A172 (cell line): Measurements from ENCODE around the gene KLHL29. TPM values are rescaled to one million over a fixed set of nuclear protein-coding genes. Genes with fewer than 3 reads are reported as not detected.

ENCODE experiments used
- DNase-seq: peaks from one replicate; pipeline ENCODE4 v3.0.0-alpha.2; 2015; ENCODE audit warnings: low spot score
- total RNA-seq: library from RNA; depleted of rRNA; stranded (reverse); fragments of >200 nt; shearing (Covaris generic); gene quantifications from 2 replicates; pipeline ENCODE4 v1.2.3, GENCODE V29; 2014

The KLHL29 gene
- total RNA-seq, 1 experiment from 2014 or later = 0.76 TPM

DNA sequence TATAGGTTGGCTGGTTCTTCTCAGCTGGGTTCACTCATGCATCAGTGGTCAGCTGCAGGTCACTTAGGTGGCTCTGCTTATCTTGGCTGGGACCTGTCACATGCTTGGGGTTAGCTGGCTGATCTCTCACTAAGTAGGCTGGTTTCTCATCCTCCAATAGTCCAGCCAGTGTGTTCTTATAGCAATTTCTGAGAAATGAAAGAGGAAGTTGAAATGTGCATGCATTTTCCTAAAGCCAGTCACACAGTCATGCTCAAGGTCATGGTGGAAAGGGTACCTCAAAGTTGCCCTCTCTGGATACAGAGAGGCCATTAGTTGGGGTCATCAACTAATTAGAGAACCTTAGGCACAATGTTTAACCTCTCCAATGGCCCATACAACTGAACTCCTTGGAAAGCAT lies 64.4 kb downstream of the KLHL29 start:
- no peak for DNase-seq

DNA sequence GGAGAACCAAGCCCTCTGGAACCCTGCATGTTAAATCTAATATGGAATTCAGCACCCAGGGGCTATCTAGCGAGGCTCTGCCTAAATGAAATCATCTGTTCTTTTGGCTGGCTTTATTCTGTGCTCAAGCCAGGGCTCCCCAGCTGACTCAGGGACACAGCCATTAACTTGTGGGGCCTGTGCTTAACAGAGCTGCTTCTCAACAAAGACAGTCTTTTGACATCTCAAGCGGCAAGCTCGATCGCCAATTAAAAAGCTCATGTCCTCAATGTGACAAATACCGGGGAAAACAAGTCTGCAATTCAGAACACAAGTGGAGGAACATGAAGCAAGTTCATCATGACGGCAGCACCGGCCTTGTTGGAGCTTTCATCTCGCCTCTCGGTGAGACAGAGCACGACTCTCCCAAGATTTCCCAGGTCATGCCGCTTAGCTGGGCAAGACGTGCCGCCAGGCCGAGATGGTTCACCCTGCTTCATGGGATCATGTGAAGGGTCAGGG lies 64.9 kb downstream of the KLHL29 start:
- no peak for DNase-seq

DNA sequence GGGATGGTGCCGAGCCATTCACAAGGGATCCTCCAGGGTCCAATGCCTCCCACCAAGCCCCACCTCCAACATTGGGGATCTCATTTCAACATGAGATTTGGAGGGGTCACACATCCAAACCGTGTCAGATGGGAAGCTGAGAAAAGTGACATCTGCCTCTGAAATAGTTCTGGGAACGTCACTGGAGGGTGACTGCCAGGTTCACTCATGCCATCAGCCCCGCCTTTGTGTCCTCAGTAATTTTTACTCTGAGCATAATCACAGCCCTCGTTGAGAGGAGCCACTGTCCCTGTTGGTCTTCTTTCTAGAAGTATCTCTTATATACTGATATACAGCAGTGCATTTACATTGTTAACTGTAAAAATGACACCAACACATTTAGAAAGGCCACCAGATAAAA lies 67.4 kb downstream of the KLHL29 start:
- DNase-seq = no peak

DNA sequence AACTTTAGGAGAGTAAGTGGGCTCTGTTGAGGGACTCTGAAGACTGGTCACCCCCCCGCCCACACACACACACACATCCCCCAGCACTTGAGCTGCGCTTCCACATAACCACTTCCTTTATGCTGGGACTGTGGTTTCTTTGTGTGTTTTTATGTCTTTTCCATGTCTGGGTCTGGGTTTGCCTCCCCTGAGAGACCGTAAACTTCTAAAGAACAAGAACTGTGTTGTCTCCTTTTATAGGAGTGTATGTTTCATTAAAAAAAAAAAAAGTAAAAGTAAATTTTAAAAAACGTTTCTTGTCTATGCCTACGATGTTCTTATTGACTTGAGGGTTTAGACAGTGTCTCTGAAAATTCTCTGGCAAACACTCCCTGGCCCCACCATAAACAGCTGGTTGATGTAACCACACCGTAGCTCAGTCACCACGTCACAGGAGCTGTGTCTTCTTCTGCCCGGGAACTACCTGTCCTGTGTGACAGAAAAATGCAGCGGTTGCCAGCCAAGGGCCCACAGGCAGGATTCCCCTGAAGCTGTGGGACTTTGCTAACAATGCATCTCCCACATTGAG lies 68.0 kb downstream of the KLHL29 start:
- no peak for DNase-seq

DNA sequence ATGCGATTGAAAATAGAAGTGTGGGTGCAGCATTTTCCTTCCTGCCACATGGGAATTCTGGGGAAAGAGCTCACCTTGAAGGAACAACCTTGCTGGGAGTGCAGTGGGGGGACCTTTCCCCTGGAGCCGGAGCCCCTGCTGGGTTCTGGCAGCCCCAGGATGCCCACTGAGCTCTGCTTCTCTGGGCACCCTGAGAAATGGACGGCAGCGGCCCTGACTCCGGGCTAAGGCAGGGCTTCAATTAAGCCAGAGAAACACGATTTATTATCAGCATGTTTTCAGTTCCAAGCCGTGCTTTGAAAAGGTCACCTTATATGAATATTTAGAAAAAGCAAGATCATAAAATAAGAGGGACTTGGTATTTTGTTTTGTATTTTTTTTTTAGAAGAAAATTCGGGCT lies 68.5 kb downstream of the KLHL29 start:
- no peak for DNase-seq

DNA sequence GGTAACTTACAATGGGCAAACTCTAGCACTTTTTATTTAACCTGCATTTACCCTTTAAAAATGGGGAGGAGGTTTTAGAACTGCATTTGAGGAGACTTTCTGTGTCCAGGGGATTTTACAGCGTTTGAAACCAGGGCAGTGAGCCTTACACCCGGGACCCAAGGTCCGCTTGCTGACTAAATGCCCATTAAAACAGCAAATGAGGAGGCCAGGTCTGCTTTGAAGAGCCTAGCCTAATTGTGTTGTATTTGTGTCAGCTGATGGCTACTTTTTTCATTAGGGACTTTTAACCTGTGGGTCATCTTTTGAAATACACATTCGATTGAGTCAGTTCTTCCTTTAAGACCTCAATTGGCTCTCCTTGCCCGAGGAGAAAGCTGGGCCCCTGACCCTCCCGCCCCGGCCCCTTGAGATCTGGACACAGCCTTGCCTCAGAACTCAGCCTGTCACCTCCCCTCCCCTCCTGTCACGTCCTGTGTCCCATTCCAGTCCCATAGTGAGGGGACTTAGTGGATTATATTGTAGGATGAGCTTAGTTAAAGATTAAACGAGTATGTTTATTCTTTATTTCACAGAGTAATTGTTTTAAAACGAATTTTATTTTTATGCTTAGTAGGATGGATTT lies 69.0 kb downstream of the KLHL29 start:
- DNase-seq = no peak

DNA sequence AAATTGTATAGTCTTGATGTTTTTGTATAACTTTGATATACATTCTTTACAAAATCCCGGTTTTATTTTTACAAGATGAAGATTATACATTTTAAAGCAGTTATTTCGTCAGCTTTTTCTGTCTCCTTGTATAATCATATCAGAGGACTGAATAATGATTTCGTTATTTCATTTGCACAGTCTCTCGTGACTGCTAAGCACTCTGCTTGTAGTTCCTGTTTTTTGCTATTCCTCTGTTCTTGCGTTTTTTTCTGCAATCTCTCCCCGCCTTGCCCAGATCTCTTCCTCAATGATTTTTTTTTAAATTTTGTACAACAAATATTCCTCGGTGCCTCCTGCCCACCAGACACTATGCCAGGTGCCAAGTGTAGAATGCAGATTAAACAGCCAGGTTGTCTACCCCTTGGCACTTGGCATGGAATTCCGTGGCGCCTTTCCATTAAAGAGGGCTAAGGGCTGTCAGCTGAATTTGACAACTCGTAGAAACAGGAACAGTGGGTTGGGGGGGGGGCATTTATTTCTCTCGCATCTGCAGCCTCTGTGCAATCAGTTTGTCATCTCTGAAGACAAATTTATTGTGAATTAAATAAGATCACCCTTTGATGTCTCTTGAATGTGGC lies 69.6 kb downstream of the KLHL29 start:
- no peak for DNase-seq

DNA sequence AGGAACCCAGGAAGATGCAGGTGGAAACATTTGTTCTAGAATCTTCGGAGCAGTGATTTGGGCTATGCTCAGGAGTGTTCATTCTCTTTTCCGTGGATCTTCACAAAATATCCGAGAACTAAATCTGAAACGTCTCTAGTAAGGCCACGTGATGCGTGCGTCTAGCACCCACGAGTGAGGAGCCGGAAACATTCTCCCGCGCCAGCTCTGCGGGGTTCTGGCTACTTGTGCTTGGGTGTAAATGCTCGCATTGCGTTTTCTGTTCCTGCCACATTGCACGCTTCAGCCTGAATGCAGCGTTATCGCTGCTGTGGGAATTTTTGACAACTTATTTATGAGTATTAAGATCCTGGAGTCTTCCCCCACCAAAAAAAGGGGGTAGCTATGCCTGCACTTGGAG lies 71.4 kb downstream of the KLHL29 start:
- DNase-seq = no peak

DNA sequence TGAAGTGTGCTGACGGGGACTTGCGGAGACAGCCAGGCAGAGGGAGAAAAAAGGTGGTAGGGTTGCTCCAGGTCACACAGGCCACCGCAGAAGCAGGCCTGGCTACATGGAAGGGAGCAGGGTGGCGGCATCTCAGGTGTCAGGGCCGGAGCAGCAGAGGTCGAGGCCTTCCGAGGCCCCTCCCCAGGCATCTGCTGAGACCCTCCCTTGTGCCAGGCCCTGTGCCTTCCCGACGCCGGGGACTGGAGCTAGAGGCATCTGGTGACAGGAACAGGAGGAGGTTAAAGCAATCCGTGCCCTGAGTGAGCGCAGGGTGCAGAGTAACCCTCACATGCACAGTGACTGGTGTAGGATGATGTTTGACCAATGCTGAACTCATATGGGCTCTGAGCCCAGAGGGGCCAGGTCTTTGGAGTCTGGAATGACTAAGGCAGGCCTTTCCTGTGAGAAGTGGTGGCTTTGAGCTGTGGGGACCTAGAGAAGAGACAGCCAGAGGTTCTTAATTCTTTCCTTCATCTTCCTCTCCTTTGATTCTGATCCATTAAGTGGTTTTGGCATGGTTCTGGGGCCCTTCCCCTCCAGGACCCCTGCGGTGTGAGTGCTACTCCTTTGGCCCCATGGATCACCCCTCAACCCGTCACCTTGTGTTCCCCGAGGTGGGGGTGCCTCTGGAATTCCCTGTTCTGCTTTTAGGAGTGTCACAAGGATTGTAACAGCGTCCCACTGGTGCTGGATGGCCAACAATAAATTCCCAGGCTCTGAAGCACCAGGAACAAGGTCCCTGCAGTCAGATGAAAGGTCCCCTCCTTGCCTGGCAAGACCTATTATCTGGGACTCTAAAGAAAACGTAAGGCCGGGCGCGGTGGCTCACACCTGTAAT lies 72.1 kb downstream of the KLHL29 start:
- DNase-seq = no peak

DNA sequence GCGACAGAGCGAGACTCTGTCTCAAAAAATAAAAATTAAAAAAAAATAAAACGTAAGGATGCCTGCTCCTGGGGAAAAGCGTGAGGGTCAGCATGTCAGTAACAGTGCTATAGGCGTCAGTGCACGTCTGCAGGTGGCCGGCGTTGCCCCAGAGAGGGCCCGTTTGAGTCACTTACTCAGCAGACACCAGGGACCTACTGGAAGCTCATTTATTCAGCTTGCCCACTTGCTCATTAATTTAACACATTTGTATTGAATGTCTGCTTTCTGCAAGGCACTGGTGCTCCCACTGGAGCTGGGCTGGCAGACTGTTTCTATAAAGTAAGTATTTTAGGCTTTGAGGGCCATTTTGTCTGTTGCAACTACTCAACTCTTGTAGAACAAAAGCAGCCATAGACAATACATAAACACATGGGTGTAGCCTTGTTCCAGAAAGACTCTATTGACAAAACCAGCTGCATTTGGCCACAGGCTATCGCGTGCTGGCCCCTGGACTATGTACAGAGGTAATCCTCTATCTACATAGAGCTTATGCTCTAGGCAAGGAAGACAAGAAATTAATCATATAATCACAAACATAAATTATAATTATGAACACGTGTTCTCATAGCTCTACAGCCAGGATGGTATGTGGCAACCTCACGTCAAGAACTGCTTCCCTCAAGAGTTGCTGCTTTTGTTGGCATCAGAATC lies 73.2 kb downstream of the KLHL29 start:
- no peak for DNase-seq

DNA sequence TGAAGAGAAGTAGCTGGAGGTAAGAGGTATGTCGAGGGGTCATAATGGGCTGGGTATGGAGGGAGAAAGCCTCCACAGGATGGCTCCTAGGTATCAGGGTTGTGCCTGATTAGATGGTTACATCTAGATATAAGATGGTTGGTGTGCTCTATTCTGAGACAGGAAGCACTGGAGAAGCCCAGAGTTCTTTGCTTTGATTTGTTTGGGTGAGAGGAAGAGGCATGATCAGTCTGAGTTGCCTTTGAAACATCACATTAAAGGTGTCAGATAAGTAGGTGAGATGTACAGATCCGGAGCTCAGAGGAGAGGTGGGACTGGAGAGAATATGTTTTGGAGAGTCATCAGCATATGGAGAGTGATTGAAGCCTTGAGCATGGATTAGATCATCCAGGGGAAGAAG lies 74.1 kb downstream of the KLHL29 start:
- no peak for DNase-seq

DNA sequence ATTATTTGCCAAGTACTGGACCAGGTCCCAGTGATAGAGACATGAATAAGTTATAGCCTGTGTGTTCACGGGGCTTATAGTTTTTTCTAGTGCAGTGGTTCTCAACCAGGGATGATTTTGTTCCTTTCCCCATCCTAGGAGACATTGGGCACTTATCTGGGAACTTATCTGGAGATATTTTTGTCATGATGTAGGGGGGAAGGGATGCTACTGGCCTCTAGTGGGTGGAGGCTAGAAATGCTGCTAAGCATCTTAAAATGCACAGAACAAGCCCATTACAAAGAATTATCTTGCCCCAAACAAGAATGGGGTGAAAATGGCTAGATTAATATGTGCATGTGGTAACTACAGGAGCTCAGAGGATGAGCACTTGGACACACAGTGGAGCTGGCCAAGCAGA lies 75.2 kb downstream of the KLHL29 start:
- DNase-seq = peak; percentile 32

DNA sequence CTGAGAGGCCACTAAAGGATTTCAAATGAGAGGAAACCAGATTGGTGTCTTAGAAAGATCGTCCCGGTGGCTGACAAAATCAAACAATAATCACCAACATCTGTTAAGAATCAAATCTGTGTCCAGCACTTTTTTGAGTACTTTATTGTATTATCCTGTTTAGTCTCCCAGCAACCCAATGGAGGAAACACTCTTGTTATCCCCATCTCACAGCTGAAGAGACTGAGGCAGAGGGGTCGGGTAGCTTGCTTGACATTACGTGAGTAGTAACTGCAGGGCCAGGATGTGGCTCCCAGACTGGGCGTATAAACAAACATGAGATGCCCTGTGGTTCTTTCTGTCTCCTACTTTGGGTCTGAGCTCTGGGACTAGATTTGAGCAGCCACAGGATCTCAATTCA lies 76.0 kb downstream of the KLHL29 start:
- no peak for DNase-seq

DNA sequence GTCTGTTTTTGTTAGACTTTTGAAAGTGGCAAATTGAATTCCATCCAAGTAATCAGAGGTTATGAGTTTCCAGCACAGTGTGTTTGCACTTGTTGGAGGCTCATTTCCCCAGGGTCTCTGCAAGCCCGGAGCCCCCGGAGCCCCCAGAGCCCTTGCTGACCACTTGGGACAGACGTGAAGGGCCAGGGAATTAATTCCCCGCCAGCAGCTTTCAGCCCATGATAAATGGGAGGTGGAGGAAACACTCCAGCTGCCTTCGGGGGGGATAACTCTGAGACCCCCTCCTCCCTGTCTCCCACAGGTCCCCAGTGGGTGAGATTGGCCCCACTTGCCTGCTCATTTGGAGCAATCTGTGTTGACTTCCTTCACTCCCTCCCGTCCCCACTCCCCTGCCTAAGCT lies 79.2 kb downstream of the KLHL29 start:
- DNase-seq = no peak

DNA sequence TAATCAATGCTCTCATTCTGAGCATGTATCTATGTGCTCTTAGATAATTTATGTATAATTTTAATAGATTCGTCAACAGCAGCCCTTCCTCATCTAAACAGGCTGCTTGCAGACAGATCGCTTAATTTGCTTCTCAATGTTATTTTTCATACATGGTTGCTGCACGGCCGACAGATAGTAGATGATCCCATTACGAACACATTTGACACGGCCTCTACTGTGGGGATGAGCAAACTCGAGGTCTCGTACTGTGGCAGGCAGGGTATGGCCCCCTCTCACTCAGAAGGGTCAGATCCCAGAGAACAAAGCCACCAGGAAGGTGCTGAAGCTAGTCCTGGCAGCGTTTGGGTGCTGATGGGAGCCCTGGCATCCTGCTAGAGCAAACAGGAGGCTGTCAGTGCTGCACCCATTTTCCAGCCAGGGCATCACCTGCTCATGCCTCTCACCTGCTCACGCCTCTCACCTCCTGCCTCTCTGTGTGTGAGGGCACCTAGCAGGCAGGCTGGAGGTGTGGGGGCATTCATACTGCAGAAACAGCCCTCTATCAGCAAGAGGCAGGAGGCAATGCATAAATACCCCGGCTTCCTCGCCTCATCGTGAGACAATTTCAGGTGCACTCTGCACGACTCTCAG lies 80.0 kb downstream of the KLHL29 start:
- DNase-seq = no peak

DNA sequence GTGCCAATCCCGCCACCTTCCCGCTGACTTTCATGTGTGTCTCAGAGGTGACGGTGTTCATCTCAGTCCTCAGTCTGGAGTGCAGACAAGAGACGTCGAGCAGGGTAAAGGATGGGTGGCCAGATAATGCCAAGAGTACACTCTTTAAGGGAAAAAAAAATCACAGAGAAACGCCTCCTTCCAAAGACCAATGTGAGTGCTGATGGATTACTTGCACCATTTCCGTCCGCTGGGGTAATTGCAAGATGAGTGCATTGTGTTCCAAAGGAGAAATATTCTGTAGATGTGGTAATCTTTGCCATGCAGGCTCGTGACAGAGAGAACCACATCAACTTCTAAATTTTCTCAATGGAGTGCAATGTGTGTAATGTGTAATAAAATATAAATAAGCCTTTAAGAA lies 81.0 kb downstream of the KLHL29 start:
- no peak for DNase-seq

DNA sequence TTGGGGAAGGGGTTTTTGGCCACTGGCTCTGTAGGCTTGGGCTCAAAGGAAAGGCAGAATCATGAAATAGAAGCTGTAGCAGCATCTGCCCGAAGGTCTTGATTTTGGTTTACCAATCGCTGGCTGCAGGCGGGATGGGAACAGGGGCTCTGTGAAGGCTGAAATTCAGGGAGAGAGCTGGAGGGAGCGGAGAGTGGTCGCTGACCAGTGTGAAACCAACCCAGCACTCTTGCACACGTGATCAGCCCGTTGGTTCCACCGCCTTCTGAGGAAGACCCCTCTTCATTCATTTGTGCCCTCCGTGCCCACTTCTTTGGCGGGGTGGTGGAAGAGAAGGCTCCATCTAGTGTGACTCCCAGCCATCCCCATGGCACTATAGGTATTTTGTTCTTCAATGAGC lies 82.6 kb downstream of the KLHL29 start:
- DNase-seq = no peak

DNA sequence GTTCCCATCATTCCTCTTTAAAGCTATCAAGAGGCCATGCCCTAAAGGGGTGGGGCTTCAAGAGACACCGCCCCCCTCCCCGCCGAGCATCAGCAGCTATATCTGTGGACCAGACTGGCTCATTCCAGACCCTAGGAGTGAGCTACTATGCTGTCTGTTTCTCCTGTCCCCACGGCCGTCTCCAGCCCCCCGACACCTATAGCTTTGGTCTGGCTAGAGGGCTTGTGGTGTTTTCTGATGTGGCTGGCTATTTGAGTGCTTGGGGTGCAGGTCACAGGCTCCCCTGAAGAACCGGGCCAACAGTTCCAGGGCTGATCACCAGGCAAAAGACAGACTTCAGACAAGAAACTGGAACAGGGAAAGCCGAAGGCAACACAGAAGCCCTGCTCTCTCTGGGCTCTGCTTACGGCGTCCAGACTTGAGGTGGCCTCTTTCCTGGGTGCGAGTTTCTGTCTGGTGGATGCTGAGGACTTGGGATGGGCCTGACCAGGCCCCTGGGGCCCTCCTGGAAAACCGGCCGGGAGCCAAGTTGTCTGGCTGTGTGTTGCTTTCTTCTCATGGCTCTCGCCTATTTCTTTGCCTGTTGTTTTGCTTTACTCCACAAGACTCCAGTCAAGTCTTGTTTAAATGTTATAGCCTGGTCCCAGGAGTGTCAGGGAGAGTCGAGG lies 83.6 kb downstream of the KLHL29 start:
- no peak for DNase-seq

DNA sequence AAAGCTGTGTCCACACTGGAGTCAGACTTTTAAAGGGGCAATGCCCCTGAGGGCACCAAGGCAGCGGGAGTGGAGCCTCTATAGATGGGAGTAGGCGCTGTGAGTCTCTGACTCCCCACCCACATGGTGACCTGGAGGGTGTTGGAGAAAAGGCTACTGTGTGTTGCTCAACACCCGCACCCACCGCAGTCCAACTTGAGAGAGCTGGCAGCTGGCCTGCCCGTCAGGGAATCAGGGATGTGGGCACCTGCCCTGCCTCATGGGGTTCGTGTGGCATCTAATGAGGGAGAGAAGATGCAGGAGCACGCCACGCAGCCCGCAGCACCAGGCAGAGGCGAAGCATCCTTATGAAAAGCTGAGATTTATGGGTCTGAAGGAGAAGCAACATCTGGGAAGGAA lies 84.2 kb downstream of the KLHL29 start:
- DNase-seq = no peak

DNA sequence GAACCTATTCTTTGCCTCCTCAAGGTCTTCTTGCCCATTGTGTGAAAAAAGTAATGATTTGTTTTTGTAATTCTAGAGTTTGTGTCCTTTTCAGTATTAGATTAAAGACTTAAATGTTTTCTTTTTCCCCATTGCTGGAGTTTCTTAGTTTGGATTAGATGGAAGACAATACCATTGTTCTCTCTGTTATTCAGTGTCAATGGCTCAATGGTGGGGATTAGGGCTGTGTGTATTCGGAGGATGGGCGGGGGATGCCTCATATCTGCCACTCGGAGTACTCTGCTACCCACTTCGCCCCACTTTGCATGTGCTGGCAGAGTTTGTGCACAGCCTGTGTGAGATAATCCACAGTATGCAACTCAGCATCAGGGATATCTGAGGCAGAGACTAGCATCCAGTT lies 90.1 kb downstream of the KLHL29 start:
- no peak for DNase-seq

DNA sequence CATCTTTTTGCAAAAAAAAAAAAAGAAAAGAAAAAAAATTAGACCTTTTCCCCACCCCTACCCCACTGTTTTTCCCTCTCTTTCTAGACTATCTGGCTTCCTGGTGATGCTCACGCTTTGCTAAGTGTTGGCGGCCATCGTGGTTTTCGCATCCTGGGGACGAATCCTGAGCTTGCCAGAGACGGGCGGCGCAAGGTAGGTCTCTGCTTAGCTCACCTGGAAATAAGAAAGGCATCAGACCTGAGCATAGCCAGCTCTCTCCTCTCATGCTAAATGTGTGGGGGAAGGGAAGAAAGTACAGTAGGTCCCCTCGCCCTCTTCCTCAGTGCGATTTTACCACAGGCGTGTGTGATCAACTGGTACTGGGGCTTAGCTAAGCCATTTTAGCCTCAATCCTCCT lies 90.5 kb downstream of the KLHL29 start:
- no peak for DNase-seq
